MV-4-11 (cell line): ENCODE data around the gene GUCY2F.

Experiments
- DNase-seq: peaks from one replicate; lab custom pipeline; 2025; lab: John Stamatoyannopoulos, UW

GUCY2F gene

GRCh38 chrX:109343671-109344070, 138.2 kb downstream of the GUCY2F start:
- DNase-seq = no peak

DNA sequence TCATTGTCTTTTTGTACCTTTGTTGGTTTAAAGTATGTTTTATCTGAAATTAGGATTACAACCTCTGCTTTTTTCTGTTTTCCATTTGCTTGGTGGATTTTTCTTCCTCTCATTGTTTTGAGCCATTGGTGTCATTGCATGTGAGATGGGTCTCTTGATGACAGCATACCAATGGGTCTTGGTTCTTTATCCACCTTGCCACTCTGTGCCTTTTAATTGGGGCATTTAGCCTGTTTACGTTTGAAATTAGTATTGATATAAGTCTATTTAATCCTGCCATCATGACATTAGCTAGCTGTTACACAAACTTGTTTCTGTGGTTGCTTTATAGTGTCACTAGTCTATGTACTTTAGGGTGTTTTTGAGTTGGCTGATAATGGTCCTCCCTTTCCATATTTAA, 145.7 kb downstream of the GUCY2F start:
- DNase-seq = no peak

- DNase-seq = no peak
Measured at GRCh38 chrX:109327251-109327650, 154.6 kb downstream of the GUCY2F start.
